Measurements from ENCODE around the gene KRTAP13-1.

Gene KRTAP13-1

GRCh38 chr21:30395731-30396130 lies at the start of gene KRTAP13-1:
Gene KRTAP13-1, plus strand, starts transcription at chr21:30396031. Its CDS starts 56 bp downstream, at chr21:30396087.
- Mint-ChIP-seq H3K27ac (no peak within 1 kb of the TSS), H3K36me3 (ENCODE audit: low read depth) (no peaks in the 10 kb centered on the region), H3K4me1 (ENCODE audit: low read depth) (no peaks in the 10 kb centered on the region), H3K27me3 (ENCODE audit: low read depth) (no peaks in the 10 kb centered on the region), H3K9me3 (no peaks in the 10 kb centered on the region), H3K4me3 (no peak within 1 kb of the TSS)
- DNase-seq (ENCODE audit: low spot score) = no peak

- Mint-ChIP-seq H3K27me3 (ENCODE audit: low read depth) (no peaks in the 10 kb centered on the region), H3K27ac (no peak within 1 kb of the TSS), H3K4me3 (no peak within 1 kb of the TSS), H3K9me3 (no peaks in the 10 kb centered on the region), H3K36me3 (ENCODE audit: low read depth) (no peaks in the 10 kb centered on the region), H3K4me1 (ENCODE audit: low read depth) (no peaks in the 10 kb centered on the region)
- DNase-seq (ENCODE audit: low spot score) = no peak
Observed at GRCh38 chr21:30348506-30348905, 47.3 kb upstream of the KRTAP13-1 start, which contains the start of gene KRTAP23-1. Gene KRTAP23-1, minus strand, starts transcription at chr21:30348606. Its CDS starts 0 bp downstream, at chr21:30348606.

GRCh38 chr21:30349572-30349971 lies 46.3 kb upstream of the KRTAP13-1 start:
- no peak overlapping the region for H3K27ac Mint-ChIP-seq
- peaks cover 2% of the 10 kb centered on the region for H3K27me3 Mint-ChIP-seq (ENCODE audit: low read depth)
- no peak for DNase-seq (ENCODE audit: low spot score)
- no peak overlapping the region for H3K4me3 Mint-ChIP-seq
- H3K9me3 Mint-ChIP-seq = no peaks in the 10 kb centered on the region
- no peaks in the 10 kb centered on the region for H3K4me1 Mint-ChIP-seq (ENCODE audit: low read depth)
- H3K36me3 Mint-ChIP-seq (ENCODE audit: low read depth) = no peaks in the 10 kb centered on the region

GRCh38 chr21:30351534-30351933 lies 44.3 kb upstream of the KRTAP13-1 start:
- Mint-ChIP-seq H3K4me1 (ENCODE audit: low read depth) (no peaks in the 10 kb centered on the region), H3K36me3 (ENCODE audit: low read depth) (no peaks in the 10 kb centered on the region), H3K9me3 (no peaks in the 10 kb centered on the region), H3K27ac (no peak overlapping the region), H3K27me3 (ENCODE audit: low read depth) (peaks cover 2% of the 10 kb centered on the region), H3K4me3 (no peak overlapping the region)
- DNase-seq (ENCODE audit: low spot score) = no peak

- Mint-ChIP-seq H3K27ac (no peak overlapping the region), H3K27me3 (ENCODE audit: low read depth) (peaks cover 2% of the 10 kb centered on the region)
Observed at GRCh38 chr21:30354308-30355005, 41.4 kb upstream of the KRTAP13-1 start.

GRCh38 chr21:30355906-30356305 lies 39.9 kb upstream of the KRTAP13-1 start:
- Mint-ChIP-seq H3K9me3 (no peaks in the 10 kb centered on the region), H3K27ac (no peak overlapping the region), H3K4me3 (no peak overlapping the region), H3K27me3 (ENCODE audit: low read depth) (peaks cover 2% of the 10 kb centered on the region), H3K36me3 (ENCODE audit: low read depth) (no peaks in the 10 kb centered on the region), H3K4me1 (ENCODE audit: low read depth) (no peaks in the 10 kb centered on the region)
- no peak for DNase-seq (ENCODE audit: low spot score)

More at GRCh38 chr21:30354308-30355005, 41.4 kb upstream of the KRTAP13-1 start:
- H3K4me3 Mint-ChIP-seq = no peak overlapping the region
- no peaks in the 10 kb centered on the region for H3K9me3 Mint-ChIP-seq
- no peaks in the 10 kb centered on the region for H3K4me1 Mint-ChIP-seq (ENCODE audit: low read depth)
- no peak for DNase-seq (ENCODE audit: low spot score)
- H3K36me3 Mint-ChIP-seq (ENCODE audit: low read depth) = no peaks in the 10 kb centered on the region

GRCh38 chr21:30372139-30372770 lies 23.6 kb upstream of the KRTAP13-1 start, which contains the start of gene KRTAP13-2:
Gene KRTAP13-2, minus strand, starts transcription at chr21:30372271. Its CDS starts 58 bp downstream, at chr21:30372213.
- peaks cover 4% of the 10 kb centered on the region for H3K9me3 Mint-ChIP-seq
- no peak within 1 kb of the TSS for H3K27ac Mint-ChIP-seq
- H3K4me3 Mint-ChIP-seq = no peak within 1 kb of the TSS
- no peaks in the 10 kb centered on the region for H3K4me1 Mint-ChIP-seq (ENCODE audit: low read depth)
- H3K27me3 Mint-ChIP-seq (ENCODE audit: low read depth) = peaks cover 2% of the 10 kb centered on the region
- DNase-seq (ENCODE audit: low spot score) = no peak
- no peaks in the 10 kb centered on the region for H3K36me3 Mint-ChIP-seq (ENCODE audit: low read depth)

- Mint-ChIP-seq H3K9me3 (no peaks in the 10 kb centered on the region), H3K27ac (no peak overlapping the region), H3K27me3 (ENCODE audit: low read depth) (no peaks in the 10 kb centered on the region), H3K4me3 (no peak overlapping the region), H3K4me1 (ENCODE audit: low read depth) (no peaks in the 10 kb centered on the region), H3K36me3 (ENCODE audit: low read depth) (no peaks in the 10 kb centered on the region)
- DNase-seq (ENCODE audit: low spot score) = no peak
Observed at GRCh38 chr21:30382201-30382600, 13.6 kb upstream of the KRTAP13-1 start.

GRCh38 chr21:30391492-30392025 lies 4.3 kb upstream of the KRTAP13-1 start:
- no peaks in the 10 kb centered on the region for H3K4me1 Mint-ChIP-seq (ENCODE audit: low read depth)
- H3K27ac Mint-ChIP-seq = no peak overlapping the region

GRCh38 chr21:30408782-30409494 lies 13.1 kb downstream of the KRTAP13-1 start:
- Mint-ChIP-seq H3K27ac (no peak overlapping the region), H3K27me3 (ENCODE audit: low read depth) (peaks cover 5% of the 10 kb centered on the region), H3K4me3 (peak overlapping the region; percentile 72), H3K36me3 (ENCODE audit: low read depth) (no peaks in the 10 kb centered on the region), H3K4me1 (ENCODE audit: low read depth) (peaks cover 3% of the 10 kb centered on the region), H3K9me3 (no peaks in the 10 kb centered on the region)
- peak; percentile 21 for DNase-seq (ENCODE audit: low spot score)

More at GRCh38 chr21:30391492-30392025, 4.3 kb upstream of the KRTAP13-1 start:
- no peak for DNase-seq (ENCODE audit: low spot score)
- H3K36me3 Mint-ChIP-seq (ENCODE audit: low read depth) = no peaks in the 10 kb centered on the region
- H3K4me3 Mint-ChIP-seq = no peak overlapping the region
- peaks cover 5% of the 10 kb centered on the region for H3K9me3 Mint-ChIP-seq
- H3K27me3 Mint-ChIP-seq (ENCODE audit: low read depth) = no peaks in the 10 kb centered on the region

GRCh38 chr21:30415993-30416392 lies 20.2 kb downstream of the KRTAP13-1 start:
- H3K27ac Mint-ChIP-seq = no peak overlapping the region
- no peaks in the 10 kb centered on the region for H3K27me3 Mint-ChIP-seq (ENCODE audit: low read depth)
- H3K4me1 Mint-ChIP-seq (ENCODE audit: low read depth) = no peaks in the 10 kb centered on the region
- no peaks in the 10 kb centered on the region for H3K36me3 Mint-ChIP-seq (ENCODE audit: low read depth)
- H3K4me3 Mint-ChIP-seq = no peak overlapping the region
- no peak for DNase-seq (ENCODE audit: low spot score)
- H3K9me3 Mint-ChIP-seq = no peaks in the 10 kb centered on the region

- Mint-ChIP-seq H3K9me3 (no peaks in the 10 kb centered on the region), H3K4me1 (ENCODE audit: low read depth) (no peaks in the 10 kb centered on the region), H3K4me3 (no peak within 1 kb of the TSS), H3K27ac (no peak within 1 kb of the TSS), H3K36me3 (ENCODE audit: low read depth) (no peaks in the 10 kb centered on the region), H3K27me3 (ENCODE audit: low read depth) (no peaks in the 10 kb centered on the region)
- DNase-seq (ENCODE audit: low spot score) = no peak
Observed at GRCh38 chr21:30425826-30426225, 30.0 kb downstream of the KRTAP13-1 start, which contains the start of gene KRTAP13-3. Gene KRTAP13-3, minus strand, starts transcription at chr21:30425926. Its CDS starts 14 bp downstream, at chr21:30425912.

GRCh38 chr21:30426731-30427130 lies 30.9 kb downstream of the KRTAP13-1 start:
- Mint-ChIP-seq H3K9me3 (no peaks in the 10 kb centered on the region), H3K27me3 (ENCODE audit: low read depth) (no peaks in the 10 kb centered on the region), H3K36me3 (ENCODE audit: low read depth) (no peaks in the 10 kb centered on the region), H3K4me3 (no peak overlapping the region), H3K4me1 (ENCODE audit: low read depth) (no peaks in the 10 kb centered on the region), H3K27ac (no peak overlapping the region)
- no peak for DNase-seq (ENCODE audit: low spot score)

Data from T-helper 2 cell treated with Interferon-gamma antibody and Interleukin-4, amounts not matched to agents 5 μg/mL and 100 μg/mL, for 36 hours (primary cell).